T-helper 2 cell treated with Interferon-gamma antibody and Interleukin-4, amounts not matched to agents 100 ng/mL and 5 ng/mL, for 36 hours (primary cell): ENCODE measurements around the gene GSTM2. TPM values are rescaled to one million over a fixed set of nuclear protein-coding genes. Genes with fewer than 3 reads are reported as not detected.

ENCODE experiments used
- intact Hi-C: fragments of 100-400 bp; cut with micrococcal nuclease; formaldehyde crosslinking; loops from one replicate; pipeline ENCODE4 v1.15.1; 2023
- total RNA-seq: library from RNA; stranded (reverse); gene quantifications from 2 replicates; pipeline ENCODE4 v1.2.3, GENCODE V29; 2022

GSTM2 gene
- total RNA-seq, 1 donor from 2014 or later, result 44.3 TPM

GRCh38 chr1:109711593-109712320 is 43.9 kb downstream of the GSTM2 start, which contains the start of gene GSTM5:
Gene GSTM5, plus strand, starts transcription at chr1:109712251. Its CDS starts 62 bp downstream, at chr1:109712313.
- intact Hi-C loops, result loop anchor here (1.0 kb wide), 1 partner anchor 24 kb away; the partner anchor contains the start of gene GSTM1

- intact Hi-C loops, result no loop called here
These were observed 44.5 kb downstream of the GSTM2 start for GRCh38 chr1:109712321-109712864.

GRCh38 chr1:109713636-109714035 is 45.8 kb downstream of the GSTM2 start:
- intact Hi-C loops, result no loop called here

GRCh38 chr1:109714661-109715372 is 47.0 kb downstream of the GSTM2 start:
- intact Hi-C loops, result no loop called here

- intact Hi-C loops, result no loop called here
These were observed 48.3 kb downstream of the GSTM2 start for GRCh38 chr1:109716121-109716520.

- intact Hi-C loops, result no loop called here
These were observed 48.8 kb downstream of the GSTM2 start for GRCh38 chr1:109716570-109717090.

- intact Hi-C loops, result no loop called here
These were observed 49.9 kb downstream of the GSTM2 start for GRCh38 chr1:109717729-109718128.

GRCh38 chr1:109718495-109718894 is 50.6 kb downstream of the GSTM2 start:
- intact Hi-C loops, result no loop called here

GRCh38 chr1:109719337-109719837 is 51.5 kb downstream of the GSTM2 start:
- intact Hi-C loops, result no loop called here

GRCh38 chr1:109721042-109721441 is 53.2 kb downstream of the GSTM2 start:
- intact Hi-C loops, result no loop called here

GRCh38 chr1:109721971-109722370 is 54.1 kb downstream of the GSTM2 start:
- intact Hi-C loops, result no loop called here

GRCh38 chr1:109722908-109723691 is 55.2 kb downstream of the GSTM2 start:
- intact Hi-C loops, result no loop called here

Other genes starting within 250 kb of the GSTM2 start
- 201 and 210 TPM in 2 replicates for gene PSMA5, start 241.6 kb upstream of the GSTM2 start, total RNA-seq
- not detected in 2 replicates for gene SYPL2, start 201.5 kb upstream of the GSTM2 start, total RNA-seq
- 9.0 and 10.5 TPM in 2 replicates for gene ATXN7L2, start 184.2 kb upstream of the GSTM2 start, total RNA-seq
- gene CYB561D1, start 174.0 kb upstream of the GSTM2 start, total RNA-seq, result 16.6 and 18.3 TPM in 2 replicates
- gene AMIGO1, start 158.3 kb upstream of the GSTM2 start, total RNA-seq, result 1.6 and 1.9 TPM in 2 replicates
- 0.20 and 0.57 TPM in 2 replicates for gene GPR61, start 128.2 kb upstream of the GSTM2 start, total RNA-seq
- gene GNAI3, start 119.4 kb upstream of the GSTM2 start, total RNA-seq, result 9.5 and 9.6 TPM in 2 replicates
- not detected in 2 replicates for gene GNAT2, start 48.4 kb upstream of the GSTM2 start, total RNA-seq
- gene AMPD2, start 48.2 kb upstream of the GSTM2 start, total RNA-seq, result 78.9 and 91.8 TPM in 2 replicates
- 22.9 and 23.3 TPM in 2 replicates for gene GSTM4, start 12.0 kb upstream of the GSTM2 start, total RNA-seq
- gene GSTM1, start 19.8 kb downstream of the GSTM2 start, total RNA-seq, result 91.4 and 97.0 TPM in 2 replicates
- 0.14 and 0.18 TPM in 2 replicates for gene GSTM5, start 44.2 kb downstream of the GSTM2 start, total RNA-seq
- gene GSTM3, start 73.0 kb downstream of the GSTM2 start, total RNA-seq, result 6.4 and 9.2 TPM in 2 replicates
- not detected in 2 replicates for gene EPS8L3, start 95.9 kb downstream of the GSTM2 start, total RNA-seq
- gene CSF1, start 242.8 kb downstream of the GSTM2 start, total RNA-seq, result 75.0 and 76.4 TPM in 2 replicates